ENCODE results near the gene MYH7B.

- TF ChIP-seq CTCF (conservative IDR thresholded peaks at IDR 0.05; ENCODE audit: low read depth, low read length) (no peak), EZH2 (IDR thresholded peaks at IDR 0.05; ENCODE audit: borderline replicate concordance, low read depth, low read length, poor library complexity, severe bottlenecking) (no peak)
These were observed 31.9 kb downstream of the MYH7B start for GRCh38 chr20:34987288-34988190.
